NCI-H2227 treated with DMSO at 0.1 percent for 48 hours (cell line): Measurements from ENCODE around the gene FXYD3.
"Not testable (repeated sequence)": the region's sequence is repeated elsewhere in the genome, so short reads cannot be mapped to it uniquely, and the experiment has no call there.

ENCODE experiments used
- DNase-seq: peaks from one replicate; lab custom pipeline; 2025; lab: John Stamatoyannopoulos, UW

Gene FXYD3

GRCh38 chr19:35086455-35086854 lies 29.2 kb upstream of the FXYD3 start:
- DNase-seq: no peak

- DNase-seq: no peak
These were observed 28.2 kb upstream of the FXYD3 start for GRCh38 chr19:35087393-35087792.

GRCh38 chr19:35088131-35088913 lies 27.3 kb upstream of the FXYD3 start:
- no peak for DNase-seq

GRCh38 chr19:35089554-35089953 lies 26.1 kb upstream of the FXYD3 start:
- no peak for DNase-seq

GRCh38 chr19:35090160-35090505 lies 25.5 kb upstream of the FXYD3 start:
- no peak for DNase-seq

- peak; percentile 70 for DNase-seq
These were observed 25.0 kb upstream of the FXYD3 start for GRCh38 chr19:35090506-35091214.

GRCh38 chr19:35093430-35093829 lies 22.2 kb upstream of the FXYD3 start:
- peak; percentile 32 for DNase-seq

- DNase-seq: no peak
These were observed 21.5 kb upstream of the FXYD3 start for GRCh38 chr19:35093941-35094647.

GRCh38 chr19:35094656-35095055 lies 21.0 kb upstream of the FXYD3 start:
- no peak for DNase-seq

- DNase-seq: no peak
These were observed 19.8 kb upstream of the FXYD3 start for GRCh38 chr19:35095667-35096368.

- DNase-seq: no peak
These were observed 17.1 kb upstream of the FXYD3 start for GRCh38 chr19:35098413-35099049.

GRCh38 chr19:35099155-35099896 lies 16.3 kb upstream of the FXYD3 start:
- DNase-seq: no peak

- no peak for DNase-seq
These were observed 15.7 kb upstream of the FXYD3 start for GRCh38 chr19:35099897-35100275.

- DNase-seq: no peak
These were observed 14.8 kb upstream of the FXYD3 start for GRCh38 chr19:35100588-35101533.

GRCh38 chr19:35101949-35102348 lies 13.7 kb upstream of the FXYD3 start:
- DNase-seq: not testable (repeated sequence)

GRCh38 chr19:35103614-35104013 lies 12.0 kb upstream of the FXYD3 start:
- DNase-seq: not testable (repeated sequence)

GRCh38 chr19:35104361-35104760 lies 11.3 kb upstream of the FXYD3 start:
- no peak for DNase-seq

- DNase-seq: no peak
These were observed 10.6 kb upstream of the FXYD3 start for GRCh38 chr19:35105047-35105410.

- DNase-seq: no peak
These were observed 10.0 kb upstream of the FXYD3 start for GRCh38 chr19:35105411-35106290.
